Thyroid gland (tissue), 4 donors: ENCODE data around the gene EME1. TPM values are rescaled to one million over a fixed set of nuclear protein-coding genes. Genes with fewer than 3 reads are reported as not detected.

Experiments used
- DNase-seq, 2 donors: peaks; one replicate each; pipeline ENCODE4 v3.0.0-alpha.2; 2019
- H3K27ac ChIP-seq, 3 donors: fragments of 200-600 bp; sonication (generic); 1 replicate in 2 of 3; 2 replicates in 1 of 3; pipeline ENCODE4 v1.5.1; 2016 to 2019; ENCODE audit warnings: mild to moderate bottlenecking in 1 of 3, moderate library complexity in 1 of 3
- H3K27me3 ChIP-seq: fragments of 200-600 bp; sonication (generic); one replicate; pipeline ENCODE4 v1.5.1; 2019
- H3K36me3 ChIP-seq, 2 donors: fragments of 200-600 bp; sonication (generic); one replicate each; pipeline ENCODE4 v1.5.1; 2016 to 2019
- H3K4me1 ChIP-seq, 2 donors: fragments of 200-600 bp; sonication (generic); one replicate each; pipeline ENCODE4 v1.5.1; 2017 to 2019
- H3K4me3 ChIP-seq, 3 donors: fragments of 200-600 bp; sonication (generic); replicated peaks in 1 of 3; 1 replicate in 2 of 3; 2 replicates in 1 of 3; pipeline ENCODE4 v1.5.1; 2016; ENCODE audit warnings: mild to moderate bottlenecking in 1 of 3
- H3K9me3 ChIP-seq: fragments of 200-600 bp; sonication (generic); one replicate; pipeline ENCODE4 v1.5.1; 2017
- POLR2A ChIP-seq, 2 donors: fragments of 450-650 bp; IDR thresholded peaks; one replicate each; pipeline ENCODE4 v1.6.1; 2017; ENCODE audit warnings: antibody characterized with exemption in 2 of 2, mild to moderate bottlenecking in 2 of 2, moderate library complexity in 1 of 2
- WGBS, 2 donors: methylation state at CpG; one replicate each; pipeline ENCODE4 v1.1.5; 2017; 5-methylcytosine and 5-hydroxymethylcytosine counted together
- intact Hi-C: fragments of 100-400 bp; cut with DNase I; formaldehyde crosslinking; loops from one replicate; pipeline ENCODE4 v1.15.1; 2023
- total RNA-seq, 4 donors: library from RNA; depleted of rRNA; stranded (reverse); fragments of >200 nt; gene quantifications; one replicate each; pipeline ENCODE4 v1.2.3, GENCODE V29; 2016
- TF ChIP-seq, protein P1 (sequence below), 6 experiments: fragments of 200-600 bp in 3 of 6; fragments of 450-650 bp in 3 of 6; sonication (generic) in 3 of 6; IDR thresholded peaks; one replicate each; pipeline ENCODE4 v1.5.1; 2016 to 2019; ENCODE audit warnings: antibody characterized with exemption in 6 of 6, mild to moderate bottlenecking in 2 of 6, inconsistent platforms in 1 of 6, moderate library complexity in 1 of 6

EME1 gene
- total RNA-seq, 4 donors from 2014 or later: 0.27 to 0.93 TPM; not detected in 2

DNA sequence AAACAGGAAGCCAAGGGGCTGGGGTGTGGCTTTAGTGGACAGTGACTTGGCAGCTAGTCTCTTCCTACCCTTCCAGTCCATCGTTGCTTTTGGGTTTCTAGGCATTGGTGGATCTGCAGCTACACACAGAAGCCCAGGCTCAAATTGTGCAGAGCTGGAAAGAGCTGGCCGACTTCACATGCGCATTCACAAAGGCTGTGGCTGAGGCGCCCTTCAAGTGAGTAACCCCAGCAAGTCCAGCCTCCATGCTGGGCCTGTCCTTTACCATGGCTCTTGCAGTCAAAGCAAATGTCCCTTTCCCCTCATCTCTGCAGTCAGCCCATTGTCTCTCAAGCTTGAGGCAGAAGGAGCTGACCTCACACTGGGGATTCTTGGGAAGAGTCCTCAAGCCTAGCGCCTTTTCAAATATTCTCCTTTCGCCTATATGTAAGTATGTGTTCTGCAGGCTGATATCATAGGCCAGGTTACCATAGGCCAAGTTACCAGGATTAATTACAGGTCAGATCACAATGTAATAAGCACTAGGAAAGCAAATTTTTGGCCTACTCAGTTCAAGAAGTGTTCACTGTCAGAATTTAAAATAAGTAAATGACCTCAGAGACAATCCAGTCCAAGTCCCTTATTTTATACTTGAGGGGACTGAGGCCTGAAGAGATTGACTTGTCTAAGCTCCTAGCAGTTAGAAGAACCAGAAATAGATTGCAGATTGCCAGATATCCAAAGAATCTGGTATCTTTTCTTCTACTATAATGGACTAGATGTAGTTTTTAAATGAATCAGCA, 6.5 kb downstream of the EME1 start:
- no peak for DNase-seq
- Histone ChIP-seq H3K4me3 (no peak overlapping the region), H3K9me3 (no peaks in the 10 kb centered on the region), H3K36me3 (peaks cover 36% of the 10 kb centered on the region in 2 donors), H3K27ac (no peak overlapping the region), H3K4me1 (no peaks in the 10 kb centered on the region), H3K27me3 (no peaks in the 10 kb centered on the region)
- intact Hi-C loops: no loop called here
- TF ChIP-seq, protein P1, sequence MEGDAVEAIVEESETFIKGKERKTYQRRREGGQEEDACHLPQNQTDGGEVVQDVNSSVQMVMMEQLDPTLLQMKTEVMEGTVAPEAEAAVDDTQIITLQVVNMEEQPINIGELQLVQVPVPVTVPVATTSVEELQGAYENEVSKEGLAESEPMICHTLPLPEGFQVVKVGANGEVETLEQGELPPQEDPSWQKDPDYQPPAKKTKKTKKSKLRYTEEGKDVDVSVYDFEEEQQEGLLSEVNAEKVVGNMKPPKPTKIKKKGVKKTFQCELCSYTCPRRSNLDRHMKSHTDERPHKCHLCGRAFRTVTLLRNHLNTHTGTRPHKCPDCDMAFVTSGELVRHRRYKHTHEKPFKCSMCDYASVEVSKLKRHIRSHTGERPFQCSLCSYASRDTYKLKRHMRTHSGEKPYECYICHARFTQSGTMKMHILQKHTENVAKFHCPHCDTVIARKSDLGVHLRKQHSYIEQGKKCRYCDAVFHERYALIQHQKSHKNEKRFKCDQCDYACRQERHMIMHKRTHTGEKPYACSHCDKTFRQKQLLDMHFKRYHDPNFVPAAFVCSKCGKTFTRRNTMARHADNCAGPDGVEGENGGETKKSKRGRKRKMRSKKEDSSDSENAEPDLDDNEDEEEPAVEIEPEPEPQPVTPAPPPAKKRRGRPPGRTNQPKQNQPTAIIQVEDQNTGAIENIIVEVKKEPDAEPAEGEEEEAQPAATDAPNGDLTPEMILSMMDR (IDR thresholded peaks at IDR 0.05): no peak
- no peak for TF ChIP-seq POLR2A (IDR thresholded peaks at IDR 0.05)
- WGBS, 2 donors: 94 to 95% methylated on average over 6 of the region's 6 CpGs

DNA sequence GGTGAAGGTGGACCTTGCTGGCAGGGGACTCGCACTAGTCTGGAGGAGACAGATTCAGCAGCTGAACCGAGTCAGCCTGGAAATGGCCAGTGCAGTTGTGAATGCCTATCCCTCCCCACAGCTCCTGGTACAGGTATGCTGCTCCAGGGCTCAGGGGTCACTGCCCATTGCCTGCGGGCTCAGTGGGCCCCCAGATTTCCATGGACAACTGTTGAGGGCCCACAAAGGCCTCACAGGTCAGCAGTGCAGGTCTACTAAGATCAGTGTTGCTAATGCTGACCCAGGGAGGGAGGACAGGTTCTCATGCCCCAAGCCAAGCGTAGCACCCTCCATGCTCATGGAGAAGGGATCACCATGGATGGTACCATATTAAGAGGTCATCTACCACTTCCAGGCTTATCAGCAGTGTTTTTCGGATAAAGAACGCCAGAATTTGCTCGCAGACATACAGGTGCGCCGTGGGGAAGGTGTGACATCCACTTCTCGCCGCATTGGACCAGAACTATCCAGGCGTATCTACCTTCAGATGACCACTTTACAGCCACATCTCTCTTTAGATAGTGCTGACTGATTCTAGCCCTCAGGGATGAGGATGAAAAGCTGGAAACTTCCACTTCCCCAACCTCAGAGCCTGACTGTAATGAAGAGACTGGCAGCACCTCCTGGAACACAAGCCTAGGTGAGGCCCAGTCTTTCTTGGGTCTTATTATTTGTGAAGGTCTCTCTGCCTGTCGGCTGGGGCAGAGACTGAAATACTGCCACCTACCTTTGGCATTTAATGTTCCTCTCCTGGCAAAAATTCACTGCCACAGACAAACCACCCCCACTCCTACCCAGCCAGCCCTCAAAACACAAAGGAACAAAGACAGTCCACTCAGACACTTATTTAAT, 7.6 kb downstream of the EME1 start:
- intact Hi-C loops: no loop called here
- no peak for TF ChIP-seq POLR2A (IDR thresholded peaks at IDR 0.05)
- 89% methylated on average over 12 to 13 of the region's 13 CpGs for WGBS, 2 donors
- Histone ChIP-seq H3K36me3 (peaks cover 46% of the 10 kb centered on the region in 2 donors), H3K9me3 (no peaks in the 10 kb centered on the region), H3K4me1 (no peaks in the 10 kb centered on the region), H3K27me3 (no peaks in the 10 kb centered on the region), H3K27ac (no peak overlapping the region), H3K4me3 (no peak overlapping the region)
- no peak for DNase-seq

DNA sequence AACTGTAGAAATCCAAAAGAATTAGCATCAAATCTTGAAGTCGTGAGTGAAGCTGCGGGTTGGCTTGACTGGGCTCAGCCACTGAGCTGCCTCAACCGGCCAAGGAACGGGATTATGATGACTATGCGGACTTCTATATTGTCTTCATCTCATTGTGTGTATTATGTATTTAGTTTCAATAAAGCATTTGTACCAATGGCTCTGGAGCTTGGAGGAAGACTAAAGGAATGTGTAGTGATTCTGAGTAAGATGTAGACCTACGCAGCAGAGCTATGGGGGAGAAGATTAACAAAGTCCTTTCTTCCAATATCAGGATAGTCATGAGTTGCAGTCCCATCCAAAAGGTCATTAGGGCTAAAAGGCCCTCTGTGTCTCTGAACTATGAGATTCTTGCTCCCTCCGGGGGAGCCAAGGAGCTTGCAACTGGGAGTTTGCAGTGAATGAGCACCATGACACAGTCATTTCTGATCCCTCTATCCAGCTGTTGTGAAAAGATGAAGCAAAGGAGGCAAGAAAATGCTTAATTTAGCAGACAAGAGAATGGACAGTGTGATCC, 8.3 kb downstream of the EME1 start:
- 86 to 88% methylated on average over 7 of the region's 7 CpGs for WGBS, 2 donors
- no peak for TF ChIP-seq POLR2A (IDR thresholded peaks at IDR 0.05)
- TF ChIP-seq, protein P1 (IDR thresholded peaks at IDR 0.05): no peak
- Histone ChIP-seq H3K4me1 (no peaks in the 10 kb centered on the region), H3K27me3 (no peaks in the 10 kb centered on the region), H3K36me3 (peaks cover 51 to 54% of the 10 kb centered on the region in 2 donors), H3K9me3 (no peaks in the 10 kb centered on the region), H3K4me3 (no peak overlapping the region), H3K27ac (no peak overlapping the region)
- intact Hi-C loops: no loop called here
- no peak for DNase-seq

DNA sequence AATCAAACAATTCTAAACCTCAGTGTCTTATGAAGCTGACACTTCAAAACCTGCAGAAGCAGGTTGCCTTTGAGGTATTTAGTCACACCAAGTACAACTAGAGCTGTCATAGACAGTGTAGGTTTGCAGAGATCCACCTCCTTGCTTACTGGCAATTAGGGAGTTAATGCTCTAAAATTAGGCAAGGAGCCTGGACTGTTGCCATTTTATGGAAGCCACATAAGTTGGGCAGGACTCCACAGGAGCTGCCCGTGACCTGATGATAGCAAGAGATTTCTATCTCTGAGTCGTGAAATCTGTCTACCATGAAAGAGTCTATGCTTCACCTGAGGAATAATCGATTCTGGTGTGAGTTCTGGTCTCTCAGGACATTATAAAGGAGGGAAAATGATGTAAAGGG, 8.9 kb downstream of the EME1 start:
- peaks cover 55 to 60% of the 10 kb centered on the region in 2 donors for H3K36me3 ChIP-seq
- no peaks in the 10 kb centered on the region for H3K9me3 ChIP-seq
- H3K4me3 ChIP-seq: no peak overlapping the region
- no peak for DNase-seq
- intact Hi-C loops: no loop called here
- H3K27me3 ChIP-seq: no peaks in the 10 kb centered on the region
- 69 to 79% methylated on average over 3 of the region's 3 CpGs for WGBS, 2 donors
- H3K4me1 ChIP-seq: no peaks in the 10 kb centered on the region
- TF ChIP-seq, protein P1 (IDR thresholded peaks at IDR 0.05): no peak
- TF ChIP-seq POLR2A (IDR thresholded peaks at IDR 0.05): no peak
- H3K27ac ChIP-seq: no peak overlapping the region

DNA sequence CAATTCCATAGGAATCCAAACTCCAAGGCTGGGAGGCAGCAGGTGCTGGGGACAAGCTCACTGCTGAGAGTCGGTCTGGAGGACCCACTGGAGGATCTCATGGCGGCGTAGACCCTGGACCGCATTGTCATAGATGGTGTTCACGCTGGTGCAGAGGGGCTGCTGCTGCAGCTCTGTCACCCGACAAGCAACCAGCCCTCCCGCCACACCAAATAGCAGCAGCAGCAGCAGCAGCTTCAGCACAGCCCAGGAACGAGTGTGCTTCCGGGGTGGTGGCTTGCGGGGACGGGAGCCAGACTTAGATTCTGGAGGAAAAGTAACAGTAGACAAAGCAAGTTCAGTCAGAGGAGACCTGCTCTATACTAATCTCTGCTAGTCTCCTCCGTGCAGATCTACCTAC, 9.9 kb downstream of the EME1 start:
- H3K36me3 ChIP-seq: peaks cover 65 to 70% of the 10 kb centered on the region in 2 donors
- intact Hi-C loops: no loop called here

More for the DNA sequence above, 9.9 kb downstream of the EME1 start:
- Histone ChIP-seq H3K9me3 (no peaks in the 10 kb centered on the region), H3K4me3 (no peak overlapping the region), H3K27me3 (no peaks in the 10 kb centered on the region), H3K4me1 (no peaks in the 10 kb centered on the region), H3K27ac (no peak overlapping the region)
- no peak for DNase-seq
- WGBS, 2 donors: 86 to 92% methylated on average over 2 to 12 of the region's 12 CpGs
- TF ChIP-seq, protein P1 (IDR thresholded peaks at IDR 0.05): no peak
- no peak for TF ChIP-seq POLR2A (IDR thresholded peaks at IDR 0.05)
